Stimulated activated CD4-positive, alpha-beta T cell treated with anti-CD3 and anti-CD28 coated beads, Interleukin-4, amount 100 ng/mL, for 48 hours (primary cell): ENCODE measurements around the gene ASNS.
"Not testable (repeated sequence)": the region's sequence is repeated elsewhere in the genome, so short reads cannot be mapped to it uniquely, and the experiment has no call there.

Source experiments
- DNase-seq, 2 donors: peaks; one replicate each; pipeline ENCODE4 v3.0.0-alpha.2; 2020; ENCODE audit warnings: low read depth in 2 of 2

Gene ASNS, protein sequence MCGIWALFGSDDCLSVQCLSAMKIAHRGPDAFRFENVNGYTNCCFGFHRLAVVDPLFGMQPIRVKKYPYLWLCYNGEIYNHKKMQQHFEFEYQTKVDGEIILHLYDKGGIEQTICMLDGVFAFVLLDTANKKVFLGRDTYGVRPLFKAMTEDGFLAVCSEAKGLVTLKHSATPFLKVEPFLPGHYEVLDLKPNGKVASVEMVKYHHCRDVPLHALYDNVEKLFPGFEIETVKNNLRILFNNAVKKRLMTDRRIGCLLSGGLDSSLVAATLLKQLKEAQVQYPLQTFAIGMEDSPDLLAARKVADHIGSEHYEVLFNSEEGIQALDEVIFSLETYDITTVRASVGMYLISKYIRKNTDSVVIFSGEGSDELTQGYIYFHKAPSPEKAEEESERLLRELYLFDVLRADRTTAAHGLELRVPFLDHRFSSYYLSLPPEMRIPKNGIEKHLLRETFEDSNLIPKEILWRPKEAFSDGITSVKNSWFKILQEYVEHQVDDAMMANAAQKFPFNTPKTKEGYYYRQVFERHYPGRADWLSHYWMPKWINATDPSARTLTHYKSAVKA

DNA sequence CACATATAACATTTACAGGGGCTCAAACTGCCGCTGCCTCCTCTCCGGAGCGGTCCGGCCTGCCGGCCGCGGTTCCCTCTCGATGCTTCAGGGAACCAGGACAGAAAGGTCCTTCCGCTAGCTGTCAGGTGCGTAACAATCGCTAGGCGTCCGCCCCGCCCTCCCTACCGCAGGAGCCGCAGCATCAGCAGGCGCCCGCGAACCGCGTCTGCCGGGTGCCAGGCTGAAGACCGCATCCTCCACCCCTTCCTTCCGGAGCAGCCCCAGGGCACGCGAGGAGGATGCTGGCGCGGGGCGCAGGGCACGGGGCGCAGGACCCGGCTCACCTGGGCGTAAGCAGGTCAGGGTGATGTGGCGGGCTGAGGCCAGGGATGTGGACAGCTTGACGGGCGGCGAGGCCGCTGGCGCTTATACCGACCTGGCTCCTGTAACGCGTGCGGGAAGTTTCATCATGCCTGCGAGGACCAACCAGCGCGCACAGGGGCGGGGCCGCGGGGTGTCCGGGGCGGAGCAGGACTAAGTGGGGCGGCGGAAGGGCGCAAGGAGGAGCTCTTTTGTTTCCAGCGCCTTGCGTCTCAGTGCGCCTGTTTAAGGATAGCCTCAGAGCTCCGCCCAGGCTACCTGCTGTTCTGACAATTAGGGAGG, at the start of gene ASNS:
Gene ASNS, minus strand, starts transcription at position 384 of the 645 bp plus-strand sequence. CDS start 3,252 bp downstream, outside the sequence.
- peak; percentile 89 to 91 for DNase-seq

DNA sequence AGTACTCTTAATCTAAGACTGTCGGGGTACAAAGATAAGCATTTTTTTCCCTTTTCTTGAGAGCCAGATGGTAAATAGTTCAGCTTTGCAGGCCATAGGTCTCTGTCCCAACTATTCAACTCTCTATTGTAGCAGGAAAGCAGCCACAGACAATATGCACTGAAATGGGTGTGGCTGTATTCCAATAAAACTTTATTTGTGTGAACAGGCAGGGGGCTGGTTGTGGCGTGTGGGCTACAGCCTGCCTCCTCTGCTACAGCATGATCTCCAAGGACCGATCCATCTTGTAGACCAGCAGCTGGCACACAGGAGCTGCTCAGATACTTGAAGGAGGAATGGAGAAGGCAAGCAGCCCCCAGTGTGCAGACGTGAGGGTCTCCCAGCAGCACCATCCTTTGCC, 49.0 kb upstream of the ASNS start:
- not testable (repeated sequence) for DNase-seq

DNA sequence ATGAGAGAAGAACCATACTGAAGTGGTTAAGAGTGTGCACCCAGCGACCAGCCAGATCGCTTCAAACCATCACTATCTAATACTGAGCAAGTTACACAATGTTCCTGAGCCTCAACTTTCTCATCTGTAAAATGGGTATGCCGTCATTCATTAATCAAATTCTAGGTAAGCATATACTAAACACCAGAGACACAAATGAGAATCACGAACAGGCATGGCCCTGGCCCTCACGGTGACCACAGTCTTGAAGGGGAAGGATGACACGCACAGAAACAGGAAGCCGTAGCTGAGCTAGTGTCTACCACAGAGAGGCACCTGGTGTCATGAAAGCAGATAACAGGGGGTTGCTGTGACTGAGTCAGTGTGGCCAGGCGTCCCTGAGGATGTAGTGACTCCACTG, 43.1 kb upstream of the ASNS start:
- not testable (repeated sequence) for DNase-seq

DNA sequence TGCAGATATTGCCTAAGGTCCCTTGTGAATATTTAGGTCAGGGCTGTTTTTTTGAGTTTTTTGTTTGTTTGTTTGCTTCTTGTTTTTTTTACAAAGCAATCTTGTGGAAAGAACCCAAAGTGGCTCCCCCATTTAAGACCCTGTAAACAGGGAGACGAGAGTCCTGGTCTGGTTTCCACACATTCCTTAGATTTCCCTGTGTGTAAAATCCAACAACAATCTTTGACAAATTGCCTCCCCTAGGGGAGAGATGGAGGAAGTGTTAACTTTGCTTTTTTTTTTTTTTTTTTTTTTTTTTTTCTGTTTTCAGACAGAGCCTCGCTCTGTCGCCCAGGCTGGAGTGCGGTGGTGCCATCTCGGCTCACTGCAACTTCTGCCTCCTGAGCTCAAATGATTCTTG, 40.1 kb upstream of the ASNS start:
- DNase-seq = not testable (repeated sequence)

GRCh38 chr7:97896893-97897292, 24.7 kb upstream of the ASNS start:
- not testable (repeated sequence) for DNase-seq

DNA sequence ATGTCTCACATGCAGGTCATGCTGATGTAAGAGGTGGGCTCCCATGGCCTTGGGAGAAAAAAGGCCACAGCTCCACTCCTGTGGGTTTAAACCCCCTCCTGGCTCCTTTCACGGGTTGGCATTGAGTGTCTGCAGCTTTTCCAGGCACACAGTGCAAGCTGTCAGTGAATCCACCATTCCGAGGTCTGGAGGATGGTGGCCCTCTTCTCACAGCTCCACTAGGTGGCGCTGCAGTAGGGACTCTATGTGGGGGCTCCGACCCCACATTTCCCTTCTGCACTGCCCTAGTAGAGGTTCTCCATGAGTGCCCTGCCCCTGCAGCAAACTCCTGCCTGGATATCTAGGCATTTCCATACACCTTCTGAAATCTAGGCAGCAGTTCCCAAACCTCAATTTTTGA, 19.5 kb upstream of the ASNS start:
- DNase-seq = not testable (repeated sequence)

GRCh38 chr7:97879527-97879926, 7.3 kb upstream of the ASNS start:
- not testable (repeated sequence) for DNase-seq

- not testable (repeated sequence) for DNase-seq
Observed at GRCh38 chr7:97874894-97875293, 2.7 kb upstream of the ASNS start.

DNA sequence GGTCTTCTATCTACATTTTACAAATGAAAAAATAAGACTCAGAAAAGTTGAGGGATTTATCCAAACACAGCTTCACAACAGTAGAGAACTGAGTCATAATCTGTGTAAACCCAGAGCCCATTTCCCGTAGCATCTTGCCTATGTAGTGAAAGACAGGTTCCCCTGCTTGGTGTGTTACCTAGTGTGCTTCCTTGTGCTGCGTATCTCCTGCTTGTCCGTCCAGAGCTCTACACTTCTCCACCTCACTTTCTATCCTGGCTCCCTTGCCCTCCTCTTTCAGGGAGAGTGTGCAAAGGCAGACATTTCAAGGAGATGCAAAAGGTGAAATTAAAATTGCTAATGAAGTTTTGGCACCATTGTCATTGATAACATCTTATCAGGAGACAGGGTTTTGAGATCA, 1.4 kb upstream of the ASNS start:
- no peak for DNase-seq

- peak in 1 of 2 donors; percentile 15 for DNase-seq
Observed at GRCh38 chr7:97871659-97872024, 566 bp downstream of the ASNS start.

GRCh38 chr7:97868788-97869187, 3.4 kb downstream of the ASNS start:
- DNase-seq = no peak

DNA sequence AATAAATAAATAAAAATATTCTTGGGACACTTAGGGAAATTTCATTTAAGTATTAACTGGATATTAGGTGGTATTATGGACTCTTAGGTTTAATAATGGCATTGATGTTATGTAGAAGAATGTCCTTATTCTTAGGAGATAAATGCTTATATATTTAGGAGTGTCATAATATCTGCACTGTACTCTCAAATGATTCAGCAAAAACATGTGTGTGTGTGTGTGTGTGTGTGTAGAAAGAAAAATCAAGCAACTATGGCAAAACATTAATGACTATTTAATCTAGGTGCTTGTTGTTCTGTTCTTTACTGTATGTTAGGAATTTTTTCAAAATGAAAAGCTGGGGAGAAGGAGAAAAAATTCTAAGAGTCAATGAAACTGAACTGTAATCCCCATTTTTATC, 3.9 kb downstream of the ASNS start:
- DNase-seq = no peak

- DNase-seq = no peak
Observed at GRCh38 chr7:97865104-97865503, 7.1 kb downstream of the ASNS start.

DNA sequence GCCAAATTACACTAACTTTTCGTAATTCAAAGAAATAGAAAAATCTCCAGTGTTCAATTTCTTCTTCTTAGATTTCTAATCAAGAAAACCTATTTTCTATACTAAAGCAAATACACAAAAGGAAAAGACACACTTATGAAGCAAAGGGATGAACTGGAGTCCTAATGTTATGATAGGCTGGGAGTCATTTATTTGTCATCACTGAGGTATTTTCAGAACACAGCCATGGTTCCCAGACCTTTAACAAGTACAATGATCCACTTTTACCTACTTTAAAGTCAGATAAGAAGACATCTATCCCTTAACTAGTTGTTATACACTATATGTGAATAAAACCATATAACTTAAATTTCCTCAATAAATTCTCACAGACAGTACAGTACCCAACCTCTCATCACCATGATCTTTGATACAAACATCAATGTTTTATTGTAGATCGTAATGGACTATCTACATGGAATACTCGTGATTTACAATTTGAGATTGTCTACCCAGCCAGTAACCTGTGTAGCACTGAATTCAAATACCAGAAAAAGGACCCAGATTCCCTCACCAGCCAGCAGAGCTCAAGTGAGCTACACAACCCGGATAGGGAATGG, 12.5 kb downstream of the ASNS start:
- DNase-seq = no peak

- DNase-seq = no peak
Observed at GRCh38 chr7:97858221-97858620, 14.0 kb downstream of the ASNS start.

GRCh38 chr7:97857544-97857943, 14.7 kb downstream of the ASNS start:
- no peak for DNase-seq

DNA sequence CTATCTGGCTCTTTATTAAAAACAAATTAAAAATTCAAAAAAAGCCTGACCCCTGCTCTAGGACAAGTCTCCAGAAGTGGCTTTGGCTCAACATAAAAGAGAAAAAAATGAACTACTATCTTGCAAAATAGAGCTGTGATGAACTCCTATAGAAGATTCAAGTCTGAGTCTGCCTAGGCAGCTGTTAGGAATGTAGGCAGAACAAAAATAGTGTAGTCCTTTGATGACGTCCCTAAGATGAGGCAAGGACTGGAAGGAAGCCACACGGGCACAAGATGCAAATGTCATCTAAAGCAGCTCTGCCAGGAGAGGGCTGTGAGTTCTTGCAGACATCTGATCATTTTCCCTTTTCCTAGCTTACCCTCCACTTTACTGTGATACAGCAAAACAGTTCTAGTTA, 20.5 kb downstream of the ASNS start:
- DNase-seq = no peak

DNA sequence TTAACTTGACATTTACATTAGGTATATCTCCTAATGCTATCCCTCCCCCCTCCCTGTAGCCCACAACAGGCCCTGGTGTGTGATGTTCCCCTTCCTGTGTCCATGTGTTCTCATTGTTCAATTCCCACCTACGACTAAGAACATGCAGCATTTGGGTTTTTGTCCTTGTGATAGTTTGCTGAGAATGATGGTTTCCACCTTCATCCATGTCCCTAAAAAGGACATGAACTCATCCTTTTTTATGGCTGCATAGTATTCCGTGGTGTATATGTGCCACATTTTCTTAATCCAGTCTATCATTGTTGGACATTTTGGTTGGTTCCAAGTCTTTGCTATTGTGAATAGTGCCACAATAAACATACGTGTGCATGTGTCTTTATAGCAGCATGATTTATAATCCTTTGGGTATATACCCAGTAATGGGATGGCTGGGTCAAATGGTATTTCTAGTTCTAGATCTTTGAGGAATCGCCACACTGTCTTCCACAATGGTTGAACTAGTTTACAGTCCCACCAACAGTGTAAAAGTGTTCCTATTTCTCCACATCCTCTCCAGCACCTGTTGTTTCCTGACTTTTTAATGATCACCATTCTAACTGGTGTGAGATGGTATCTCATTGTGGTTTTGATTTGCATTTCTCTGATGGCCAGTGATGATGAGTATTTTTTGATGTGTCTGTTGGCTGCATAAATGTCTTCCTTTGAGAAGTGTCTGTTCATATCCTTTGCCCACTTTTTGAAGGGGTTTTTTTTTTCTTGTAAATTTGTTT, 21.8 kb downstream of the ASNS start:
- not testable (repeated sequence) for DNase-seq

- DNase-seq = no peak
Observed at GRCh38 chr7:97847791-97848190, 24.4 kb downstream of the ASNS start.

DNA sequence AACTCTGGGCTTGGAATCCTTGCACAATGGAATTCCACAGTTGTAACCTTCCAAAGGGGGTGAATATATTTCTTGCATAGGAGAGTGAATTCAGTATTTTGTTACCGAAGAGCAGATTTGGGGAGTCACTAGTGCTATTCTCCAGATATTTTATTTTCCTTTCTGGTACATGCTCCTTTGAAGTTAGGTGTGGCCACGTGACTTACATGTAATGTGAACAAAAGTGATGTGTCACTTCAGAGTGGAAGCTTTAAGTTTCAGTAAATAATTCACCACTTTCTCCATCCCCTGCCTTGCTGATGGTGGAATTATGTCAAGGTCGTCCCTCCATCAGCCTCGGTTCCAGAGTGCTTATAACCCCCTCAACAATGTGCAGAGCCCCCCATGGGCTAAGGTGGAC, 25.3 kb downstream of the ASNS start:
- no peak for DNase-seq

DNA sequence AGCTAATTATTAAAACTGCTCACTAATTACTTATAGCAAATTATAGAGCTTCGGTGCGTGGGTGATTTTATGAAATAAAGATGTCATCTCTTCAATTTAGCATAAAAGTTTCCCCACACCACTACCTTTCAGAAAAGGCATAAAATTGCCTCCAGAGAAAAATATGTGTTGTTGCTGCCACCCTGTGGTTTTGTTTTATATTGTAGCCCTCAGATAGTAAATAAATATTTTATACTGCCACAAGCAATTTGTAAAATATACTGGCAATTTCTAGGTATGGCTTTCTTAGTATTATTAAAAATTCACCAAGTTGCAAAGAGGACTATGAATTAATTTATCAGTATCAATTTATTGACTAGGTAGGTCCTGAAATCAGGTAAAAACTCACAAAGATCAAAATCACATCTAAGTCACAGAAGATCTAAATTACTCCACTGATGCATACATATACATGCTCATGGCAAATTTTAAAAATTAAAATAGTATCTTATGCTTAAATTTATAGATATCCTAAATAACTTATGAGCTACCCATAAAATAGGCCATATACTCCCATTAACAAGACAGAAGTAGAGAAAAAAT, 26.5 kb downstream of the ASNS start:
- DNase-seq = no peak
